ENCODE results near the gene GJD4. TPM values are rescaled to one million over a fixed set of nuclear protein-coding genes. Genes with fewer than 3 reads are reported as not detected.

The GJD4 gene
- total and polyA plus RNA-seq, 10 of the 15 experiments (the other 5 are each of a cell fraction or from before 2014, with no cell fraction given): not detected

DNA sequence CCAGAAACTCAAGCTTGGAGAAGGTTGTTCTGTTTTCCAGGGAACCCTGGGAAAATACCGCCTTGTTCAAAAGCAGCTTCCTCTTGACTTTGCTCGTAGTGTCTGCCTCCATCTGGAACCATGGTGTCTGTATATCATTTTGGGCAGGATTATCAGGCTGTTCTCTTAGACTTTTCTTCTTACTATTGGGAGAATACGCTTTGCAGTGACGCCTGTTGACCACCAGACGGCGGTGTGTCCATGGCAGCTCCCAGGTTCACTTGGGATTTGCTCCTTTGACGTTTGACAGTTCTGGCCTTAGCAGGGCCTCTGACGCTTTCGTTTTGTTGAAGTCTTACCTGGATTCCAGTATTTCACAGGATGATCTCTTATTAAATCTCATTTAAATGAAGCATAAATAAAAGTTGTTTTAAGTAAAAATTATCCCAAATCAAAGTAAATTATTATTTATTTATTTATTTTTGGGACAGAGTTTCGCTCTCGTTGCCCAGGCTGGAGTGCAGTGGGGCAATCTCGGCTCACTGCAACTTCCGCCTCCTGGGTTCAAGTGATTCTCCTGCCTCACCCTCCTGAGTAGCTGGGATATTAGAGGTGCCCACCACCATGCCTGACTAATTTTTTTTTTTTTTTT, 41.8 kb upstream of the GJD4 start (continued):
- TF ChIP-seq CREM (IDR thresholded peaks at IDR 0.05; ENCODE audit: low read depth) (peak; percentile 40; the same call in 1 of the 2 replicates), NBN (IDR thresholded peaks at IDR 0.05) (no peak), LARP7 (IDR thresholded peaks at IDR 0.05) (no peak), CBFB (IDR thresholded peaks at IDR 0.05; ENCODE audit: low read depth) (no peak), CEBPB (IDR thresholded peaks at IDR 0.05; ENCODE audit: borderline replicate concordance in 1 of 2, low read depth in 2 of 2, low read length in 2 of 2) (no peak), E2F4 (IDR thresholded peaks at IDR 0.05; ENCODE audit: low read depth, low read length) (no peak), MYB (IDR thresholded peaks at IDR 0.05; ENCODE audit: borderline replicate concordance, low read depth, low read length) (no peak), YY1 (IDR thresholded peaks at IDR 0.05; ENCODE audit: low read depth, low read length) (peak; percentile 83), CBX3 (IDR thresholded peaks at IDR 0.05; ENCODE audit: borderline replicate concordance, low read depth) (no peak), ZZZ3 (IDR thresholded peaks at IDR 0.05; ENCODE audit: control insufficient read depth, insufficient read length, low read depth) (no peak), RUNX3 (IDR thresholded peaks at IDR 0.05; ENCODE audit: low read length) (0 out of 2 replicates have a peak, but pooled peaks have one; percentile 26), RBBP5 (conservative IDR thresholded peaks at IDR 0.05) (no peak), SMC3 (IDR thresholded peaks at IDR 0.05; ENCODE audit: borderline replicate concordance, low read length) (peak; percentile 75)
- TF ChIP-seq, protein P1, sequence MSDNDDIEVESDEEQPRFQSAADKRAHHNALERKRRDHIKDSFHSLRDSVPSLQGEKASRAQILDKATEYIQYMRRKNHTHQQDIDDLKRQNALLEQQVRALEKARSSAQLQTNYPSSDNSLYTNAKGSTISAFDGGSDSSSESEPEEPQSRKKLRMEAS (IDR thresholded peaks at IDR 0.05; ENCODE audit: low read depth, low read length): no peak
